ENCODE measurements around the gene VAMP4.
A peak's percentile ranks its signal among the peaks of the same experiment; 100 is the strongest.

- TF ChIP-seq ELF4 (IDR thresholded peaks at IDR 0.05), result peak; percentile 63
- TF ChIP-seq FOXK2 (IDR thresholded peaks at IDR 0.05), result no peak
- no peak for TF ChIP-seq LEF1 (IDR thresholded peaks at IDR 0.05; ENCODE audit: borderline replicate concordance)
- no peak for TF ChIP-seq BHLHE40 (IDR thresholded peaks at IDR 0.05; ENCODE audit: borderline replicate concordance)
- no peak for TF ChIP-seq SP1 (IDR thresholded peaks at IDR 0.05)
- TF ChIP-seq SUZ12 (IDR thresholded peaks at IDR 0.05), result no peak
These were observed 39.5 kb upstream of the VAMP4 start, which contains the start of gene METTL13 for GRCh38 chr1:171781176-171781875.
